K562 (cell line): ENCODE measurements around the gene CREM. TPM values are rescaled to one million over a fixed set of nuclear protein-coding genes. Genes with fewer than 3 reads are reported as not detected.

Experiments used
- CBX5 ChIP-seq: IDR thresholded peaks from 2 replicates; pipeline ENCODE4 v1.6.1; 2014; ENCODE audit warnings: low read depth, borderline replicate concordance
- FOXA1 ChIP-seq: fragments of 450-650 bp; IDR thresholded peaks from 2 replicates; pipeline ENCODE4 v1.6.1; 2016; ENCODE audit warnings: mild to moderate bottlenecking, borderline replicate concordance
- FUS ChIP-seq: fragments of 200-400 bp; formaldehyde crosslinking; optimal IDR thresholded peaks from 2 replicates; pipeline ENCODE3; 2017; ENCODE audit warnings: low read depth, low read length
- HNRNPH1 ChIP-seq: fragments of 200-400 bp; formaldehyde crosslinking; optimal IDR thresholded peaks from 2 replicates; pipeline ENCODE3; 2017; ENCODE audit warnings: low read depth, mild to moderate bottlenecking, low read length, moderate library complexity
- KDM4B ChIP-seq, 2 experiments: fragments of 450-650 bp in 1 of 2; sonication (generic) in 1 of 2; IDR thresholded peaks; 2 replicates each; pipeline ENCODE4 v1.6.1; 2016 to 2017; ENCODE audit warnings: borderline replicate concordance in 2 of 2, antibody characterized with exemption in 1 of 2, low read depth in 1 of 2, mild to moderate bottlenecking in 1 of 2
- MYNN ChIP-seq, 2 experiments: sonication (generic); formaldehyde crosslinking in 1 of 2; IDR thresholded peaks; 2 replicates each; pipeline versions ENCODE4 v1.5.0 to v1.6.1; 2016 to 2020; ENCODE audit warnings: antibody characterized with exemption in 1 of 2, missing genetic modification reagents in 1 of 2
- RBBP5 ChIP-seq: fragments of 200-600 bp; sonication (generic); IDR thresholded peaks from 2 replicates; pipeline ENCODE4 v1.6.1; 2012; ENCODE audit warnings: borderline replicate concordance, mild to moderate bottlenecking, low read length, control low read depth, inconsistent platforms; ENCODE audit not compliant: insufficient read depth, poor library complexity, severe bottlenecking
- RBM25 ChIP-seq: fragments of 200-400 bp; formaldehyde crosslinking; IDR thresholded peaks from 2 replicates; pipeline ENCODE4 v1.6.1; 2018; ENCODE audit warnings: low read length, low read depth, moderate library complexity; ENCODE audit not compliant: severe bottlenecking
- STAG1 ChIP-seq: sonication (generic); formaldehyde crosslinking; IDR thresholded peaks from 2 replicates; pipeline ENCODE4 v1.5.0; 2020; ENCODE audit warnings: missing genetic modification reagents, borderline replicate concordance
- WHSC1 ChIP-seq: IDR thresholded peaks from one replicate; pipeline ENCODE4 v1.6.1; 2012; ENCODE audit warnings: low read length, control low read depth, inconsistent platforms
- XRCC4 ChIP-seq: IDR thresholded peaks from one replicate; pipeline ENCODE4 v1.6.1; 2011; ENCODE audit not compliant: insufficient read depth, insufficient read length; ENCODE audit errors: extremely low read depth
- ZNF217 ChIP-seq: sonication (generic); formaldehyde crosslinking; IDR thresholded peaks from 2 replicates; pipeline ENCODE4 v1.8.0; 2022; ENCODE audit warnings: mild to moderate bottlenecking, missing genetic modification reagents
- ZNF707 ChIP-seq: fragments of 250-450 bp; sonication (Bioruptor Pico); conservative IDR thresholded peaks from 2 replicates; pipeline ENCODE4 v1.8.0; 2022; ENCODE audit warnings: inconsistent platforms, mild to moderate bottlenecking, moderate library complexity
- polyA plus RNA-seq, 8 experiments: library from polyadenylated mRNA; depleted of rRNA in 4 of 8; stranded (reverse) in 5 of 8; unstranded in 3 of 8; fragments of >200 nt; fragmentation: Nextera tagmentation in 2 of 8; fragmentation: Illumina TruSeq in 1 of 8; extraction: Ambion mirVana in 2 of 8; extraction: Trizol in 1 of 8; gene quantifications; 2 replicates each; pipeline versions ENCODE4 v1.2.1 to v1.2.3, GENCODE V29; 2011 to 2014; ENCODE audit warnings: inconsistent platforms in 1 of 8, missing spikeins in 1 of 8
- total RNA-seq, 7 experiments: library from RNA; depleted of rRNA in 6 of 7; stranded (reverse); fragments of >200 nt in 6 of 7; fragmentation: Illumina TruSeq in 2 of 7; extraction: Trizol in 2 of 7; gene quantifications; 2 replicates each; pipeline versions ENCODE4 v1.2.1 to v1.2.3, GENCODE V29; 2011 to 2021; ENCODE audit warnings: low replicate concordance in 1 of 7
- TF ChIP-seq, protein P1 (sequence below): sonication (generic); formaldehyde crosslinking; IDR thresholded peaks from 2 replicates; pipeline ENCODE4 v1.8.0; 2022; ENCODE audit warnings: mild to moderate bottlenecking, missing genetic modification reagents
- TF ChIP-seq, protein P2 (sequence below): fragments of 450-650 bp; formaldehyde crosslinking; IDR thresholded peaks from 2 replicates; pipeline ENCODE4 v1.4.0; 2020; ENCODE audit warnings: mild to moderate bottlenecking, moderate library complexity
- TF ChIP-seq, protein P3 (sequence below): fragments of 250-450 bp; sonication (Bioruptor Pico); IDR thresholded peaks from 2 replicates; pipeline ENCODE4 v1.5.0; 2021
- TF ChIP-seq, protein P4 (sequence below), 2 experiments: IDR thresholded peaks; 2 replicates each; pipeline ENCODE4 v1.6.1; 2012; ENCODE audit warnings: improper control_type of control experiment in 2 of 2, low read depth in 2 of 2, low read length in 2 of 2, borderline replicate concordance in 1 of 2

CREM gene
- total and polyA plus RNA-seq, 9 of the 15 experiments (the other 6 are each of a cell fraction or from before 2014, with no cell fraction given) = 39.1 to 70.2 (median 48.3) TPM

DNA sequence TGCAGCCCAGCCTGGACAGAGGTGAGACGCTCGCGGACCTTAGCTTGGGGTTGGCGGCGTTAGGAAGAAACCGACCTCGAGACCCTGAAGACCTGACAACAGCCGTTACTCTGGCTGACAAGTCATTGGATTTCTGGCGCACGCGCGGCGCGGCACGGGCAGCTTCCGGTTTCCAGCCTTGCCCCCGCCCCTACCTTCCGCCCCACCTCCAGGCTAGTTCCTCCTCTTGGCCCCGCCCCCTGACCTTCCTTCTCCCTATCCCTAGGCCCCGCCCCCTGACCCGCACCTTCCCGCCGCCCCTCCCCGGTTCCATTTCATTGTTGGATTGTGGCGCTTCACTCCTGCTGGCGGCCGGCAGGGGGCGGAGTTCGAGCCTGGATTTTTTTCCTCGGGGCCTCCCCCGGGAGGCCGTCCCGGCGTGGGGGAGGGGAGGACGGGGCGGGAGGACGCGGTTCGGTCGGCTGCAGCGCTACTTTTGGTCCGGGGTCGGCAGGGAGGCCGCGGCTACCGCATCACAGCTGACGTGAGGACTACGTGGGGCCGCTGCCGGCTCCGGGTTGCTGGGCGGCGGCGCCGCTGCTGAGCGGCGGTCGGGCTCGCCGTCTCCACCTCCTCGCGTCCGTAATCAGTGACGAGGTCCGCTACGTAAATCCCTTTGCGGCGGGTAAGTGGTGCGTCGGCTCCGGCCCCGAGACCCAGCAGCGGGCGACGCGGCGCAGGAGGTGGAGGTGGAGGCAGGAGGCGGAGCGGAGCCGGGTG is at the start of gene CREM (continued):
- TF ChIP-seq, protein P1, sequence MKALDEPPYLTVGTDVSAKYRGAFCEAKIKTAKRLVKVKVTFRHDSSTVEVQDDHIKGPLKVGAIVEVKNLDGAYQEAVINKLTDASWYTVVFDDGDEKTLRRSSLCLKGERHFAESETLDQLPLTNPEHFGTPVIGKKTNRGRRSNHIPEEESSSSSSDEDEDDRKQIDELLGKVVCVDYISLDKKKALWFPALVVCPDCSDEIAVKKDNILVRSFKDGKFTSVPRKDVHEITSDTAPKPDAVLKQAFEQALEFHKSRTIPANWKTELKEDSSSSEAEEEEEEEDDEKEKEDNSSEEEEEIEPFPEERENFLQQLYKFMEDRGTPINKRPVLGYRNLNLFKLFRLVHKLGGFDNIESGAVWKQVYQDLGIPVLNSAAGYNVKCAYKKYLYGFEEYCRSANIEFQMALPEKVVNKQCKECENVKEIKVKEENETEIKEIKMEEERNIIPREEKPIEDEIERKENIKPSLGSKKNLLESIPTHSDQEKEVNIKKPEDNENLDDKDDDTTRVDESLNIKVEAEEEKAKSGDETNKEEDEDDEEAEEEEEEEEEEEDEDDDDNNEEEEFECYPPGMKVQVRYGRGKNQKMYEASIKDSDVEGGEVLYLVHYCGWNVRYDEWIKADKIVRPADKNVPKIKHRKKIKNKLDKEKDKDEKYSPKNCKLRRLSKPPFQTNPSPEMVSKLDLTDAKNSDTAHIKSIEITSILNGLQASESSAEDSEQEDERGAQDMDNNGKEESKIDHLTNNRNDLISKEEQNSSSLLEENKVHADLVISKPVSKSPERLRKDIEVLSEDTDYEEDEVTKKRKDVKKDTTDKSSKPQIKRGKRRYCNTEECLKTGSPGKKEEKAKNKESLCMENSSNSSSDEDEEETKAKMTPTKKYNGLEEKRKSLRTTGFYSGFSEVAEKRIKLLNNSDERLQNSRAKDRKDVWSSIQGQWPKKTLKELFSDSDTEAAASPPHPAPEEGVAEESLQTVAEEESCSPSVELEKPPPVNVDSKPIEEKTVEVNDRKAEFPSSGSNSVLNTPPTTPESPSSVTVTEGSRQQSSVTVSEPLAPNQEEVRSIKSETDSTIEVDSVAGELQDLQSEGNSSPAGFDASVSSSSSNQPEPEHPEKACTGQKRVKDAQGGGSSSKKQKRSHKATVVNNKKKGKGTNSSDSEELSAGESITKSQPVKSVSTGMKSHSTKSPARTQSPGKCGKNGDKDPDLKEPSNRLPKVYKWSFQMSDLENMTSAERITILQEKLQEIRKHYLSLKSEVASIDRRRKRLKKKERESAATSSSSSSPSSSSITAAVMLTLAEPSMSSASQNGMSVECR (CRISPR knock-in tag) = no peak
- TF ChIP-seq RBM25 (peak; percentile 62), STAG1 (CRISPR knock-in tag) (no peak), RBBP5 (peak; percentile 57), ZNF217 (CRISPR knock-in tag) (no peak), ZNF707 (CRISPR knock-in tag) (no peak), FOXA1 (no peak), XRCC4 (no peak), FUS (peak; percentile 94), HNRNPH1 (no peak), WHSC1 (no peak), KDM4B (IDR thresholded peaks at IDR 0.05; ENCODE audit: borderline replicate concordance in 2 of 2, low read depth in 1 of 2) (no peak), MYNN (IDR thresholded peaks at IDR 0.05) (no peak), MYNN (CRISPR knock-in tag; IDR thresholded peaks at IDR 0.05) (no peak), CBX5 (peak; percentile 35; the same call in 1 of the 2 replicates)
- TF ChIP-seq, protein P2, sequence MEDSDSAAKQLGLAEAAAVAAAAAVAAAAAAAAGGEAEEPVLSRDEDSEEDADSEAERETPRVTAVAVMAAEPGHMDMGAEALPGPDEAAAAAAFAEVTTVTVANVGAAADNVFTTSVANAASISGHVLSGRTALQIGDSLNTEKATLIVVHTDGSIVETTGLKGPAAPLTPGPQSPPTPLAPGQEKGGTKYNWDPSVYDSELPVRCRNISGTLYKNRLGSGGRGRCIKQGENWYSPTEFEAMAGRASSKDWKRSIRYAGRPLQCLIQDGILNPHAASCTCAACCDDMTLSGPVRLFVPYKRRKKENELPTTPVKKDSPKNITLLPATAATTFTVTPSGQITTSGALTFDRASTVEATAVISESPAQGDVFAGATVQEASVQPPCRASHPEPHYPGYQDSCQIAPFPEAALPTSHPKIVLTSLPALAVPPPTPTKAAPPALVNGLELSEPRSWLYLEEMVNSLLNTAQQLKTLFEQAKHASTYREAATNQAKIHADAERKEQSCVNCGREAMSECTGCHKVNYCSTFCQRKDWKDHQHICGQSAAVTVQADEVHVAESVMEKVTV = peak; percentile 47
- TF ChIP-seq, protein P3, sequence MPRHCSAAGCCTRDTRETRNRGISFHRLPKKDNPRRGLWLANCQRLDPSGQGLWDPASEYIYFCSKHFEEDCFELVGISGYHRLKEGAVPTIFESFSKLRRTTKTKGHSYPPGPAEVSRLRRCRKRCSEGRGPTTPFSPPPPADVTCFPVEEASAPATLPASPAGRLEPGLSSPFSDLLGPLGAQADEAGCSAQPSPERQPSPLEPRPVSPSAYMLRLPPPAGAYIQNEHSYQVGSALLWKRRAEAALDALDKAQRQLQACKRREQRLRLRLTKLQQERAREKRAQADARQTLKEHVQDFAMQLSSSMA (CRISPR knock-in tag) = no peak
- TF ChIP-seq, protein P4, sequence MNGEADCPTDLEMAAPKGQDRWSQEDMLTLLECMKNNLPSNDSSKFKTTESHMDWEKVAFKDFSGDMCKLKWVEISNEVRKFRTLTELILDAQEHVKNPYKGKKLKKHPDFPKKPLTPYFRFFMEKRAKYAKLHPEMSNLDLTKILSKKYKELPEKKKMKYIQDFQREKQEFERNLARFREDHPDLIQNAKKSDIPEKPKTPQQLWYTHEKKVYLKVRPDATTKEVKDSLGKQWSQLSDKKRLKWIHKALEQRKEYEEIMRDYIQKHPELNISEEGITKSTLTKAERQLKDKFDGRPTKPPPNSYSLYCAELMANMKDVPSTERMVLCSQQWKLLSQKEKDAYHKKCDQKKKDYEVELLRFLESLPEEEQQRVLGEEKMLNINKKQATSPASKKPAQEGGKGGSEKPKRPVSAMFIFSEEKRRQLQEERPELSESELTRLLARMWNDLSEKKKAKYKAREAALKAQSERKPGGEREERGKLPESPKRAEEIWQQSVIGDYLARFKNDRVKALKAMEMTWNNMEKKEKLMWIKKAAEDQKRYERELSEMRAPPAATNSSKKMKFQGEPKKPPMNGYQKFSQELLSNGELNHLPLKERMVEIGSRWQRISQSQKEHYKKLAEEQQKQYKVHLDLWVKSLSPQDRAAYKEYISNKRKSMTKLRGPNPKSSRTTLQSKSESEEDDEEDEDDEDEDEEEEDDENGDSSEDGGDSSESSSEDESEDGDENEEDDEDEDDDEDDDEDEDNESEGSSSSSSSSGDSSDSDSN (IDR thresholded peaks at IDR 0.05; ENCODE audit: borderline replicate concordance in 1 of 2, low read depth in 2 of 2, low read length in 2 of 2) = peak in 1 of 2 experiments; percentile 80; a peak in 3 of 4 replicates
